GM12892 (cell line): ENCODE measurements around the gene WDFY1.

ENCODE experiments used
- POLR2A ChIP-seq: IDR thresholded peaks from 2 replicates; pipeline ENCODE4 v1.6.1; 2011; ENCODE audit warnings: low read depth, low read length, control low read depth
- POLR2AphosphoS5 ChIP-seq: IDR thresholded peaks from 2 replicates; pipeline ENCODE4 v1.6.1; 2011; ENCODE audit warnings: low read depth, low read length, control low read depth

DNA sequence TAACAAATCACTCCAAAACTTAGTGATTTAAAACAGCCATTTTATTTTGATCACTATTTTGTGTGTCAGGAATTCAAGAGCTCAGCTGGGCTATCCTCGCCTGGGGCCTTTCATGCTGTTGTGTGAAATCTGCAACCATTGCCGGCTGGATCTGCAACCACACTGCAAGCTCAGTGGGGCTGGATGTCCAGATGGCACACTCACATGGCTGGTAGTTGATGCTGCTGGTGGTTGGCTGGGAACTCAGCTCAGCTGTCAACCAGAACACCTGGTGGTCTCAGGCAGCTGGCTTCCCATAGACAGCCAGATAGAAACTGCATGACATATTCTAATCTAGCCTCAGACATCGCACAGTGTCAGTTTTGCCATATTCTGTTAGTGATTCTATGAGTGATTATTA lies 77.1 kb downstream of the WDFY1 start:
- TF ChIP-seq POLR2A (no peak), POLR2AphosphoS5 (no peak)
